ENCODE data around the gene TET3. TPM values are rescaled to one million over a fixed set of nuclear protein-coding genes. Genes with fewer than 3 reads are reported as not detected.
"Not testable (repeated sequence)": the region's sequence is repeated elsewhere in the genome, so short reads cannot be mapped to it uniquely, and the experiment has no call there.

Gene TET3
- 10 to 100 TPM; 22.4 to 26.2 (median 24.4) TPM for polyA plus RNA-seq (ENCODE audit: insufficient read length in 4 of 4)

- DNase-seq (ENCODE audit: low read depth in 4 of 4, low spot score in 3 of 4), result no peak
Measured at GRCh38 chr2:73984203-73984921, at the start of gene TET3. TET3 (plus strand) TSS chr2:73984910; CDS start chr2:73986404, 1,494 bp downstream.

- DNase-seq (ENCODE audit: low read depth in 4 of 4, low spot score in 3 of 4), result no peak
Measured at GRCh38 chr2:73935641-73936040, 49.1 kb upstream of the TET3 start.

- DNase-seq (ENCODE audit: low read depth in 4 of 4, low spot score in 3 of 4), result no peak
Measured at GRCh38 chr2:73937103-73937885, 47.4 kb upstream of the TET3 start.

- no peak for DNase-seq (ENCODE audit: low read depth in 4 of 4, low spot score in 3 of 4)
Measured at GRCh38 chr2:73937899-73938298, 46.8 kb upstream of the TET3 start.

GRCh38 chr2:73938718-73939352 lies 45.9 kb upstream of the TET3 start:
- DNase-seq (ENCODE audit: low read depth in 4 of 4, low spot score in 3 of 4), result no peak

GRCh38 chr2:73939419-73939818 lies 45.3 kb upstream of the TET3 start:
- DNase-seq (ENCODE audit: low read depth in 4 of 4, low spot score in 3 of 4), result no peak

- not testable (repeated sequence) for DNase-seq (ENCODE audit: low read depth in 4 of 4, low spot score in 3 of 4)
Measured at GRCh38 chr2:73940066-73940465, 44.6 kb upstream of the TET3 start.

GRCh38 chr2:73942664-73943063 lies 42.0 kb upstream of the TET3 start:
- no peak for DNase-seq (ENCODE audit: low read depth in 4 of 4, low spot score in 3 of 4)

GRCh38 chr2:73944714-73945113 lies 40.0 kb upstream of the TET3 start:
- no peak for DNase-seq (ENCODE audit: low read depth in 4 of 4, low spot score in 3 of 4)

- no peak for DNase-seq (ENCODE audit: low read depth in 4 of 4, low spot score in 3 of 4)
Measured at GRCh38 chr2:73946215-73946614, 38.5 kb upstream of the TET3 start.

GRCh38 chr2:73946666-73947065 lies 38.0 kb upstream of the TET3 start:
- no peak for DNase-seq (ENCODE audit: low read depth in 4 of 4, low spot score in 3 of 4)

- DNase-seq (ENCODE audit: low read depth in 4 of 4, low spot score in 3 of 4), result no peak
Measured at GRCh38 chr2:73947412-73948018, 37.2 kb upstream of the TET3 start.

- no peak for DNase-seq (ENCODE audit: low read depth in 4 of 4, low spot score in 3 of 4)
Measured at GRCh38 chr2:73949802-73950201, 34.9 kb upstream of the TET3 start.

- no peak for DNase-seq (ENCODE audit: low read depth in 4 of 4, low spot score in 3 of 4)
Measured at GRCh38 chr2:73952499-73953446, 31.9 kb upstream of the TET3 start.

GRCh38 chr2:73956218-73956865 lies 28.4 kb upstream of the TET3 start:
- DNase-seq (ENCODE audit: low read depth in 4 of 4, low spot score in 3 of 4), result no peak

- DNase-seq (ENCODE audit: low read depth in 4 of 4, low spot score in 3 of 4), result no peak
Measured at GRCh38 chr2:73961274-73961673, 23.4 kb upstream of the TET3 start.

- DNase-seq (ENCODE audit: low read depth in 4 of 4, low spot score in 3 of 4), result no peak
Measured at GRCh38 chr2:73961823-73962615, 22.7 kb upstream of the TET3 start.

GRCh38 chr2:73962798-73963197 lies 21.9 kb upstream of the TET3 start:
- no peak for DNase-seq (ENCODE audit: low read depth in 4 of 4, low spot score in 3 of 4)
